ENCODE data around the gene MYO5A. TPM values are rescaled to one million over a fixed set of nuclear protein-coding genes. Genes with fewer than 3 reads are reported as not detected.
A peak's percentile ranks its signal among the peaks of the same experiment; 100 is the strongest.
"Not testable (repeated sequence)": the region's sequence is repeated elsewhere in the genome, so short reads cannot be mapped to it uniquely, and the experiment has no call there.

MYO5A gene
- total RNA-seq, 4 donors from 2014 or later = 5.8 to 51.2 (median 10.2) TPM

DNA sequence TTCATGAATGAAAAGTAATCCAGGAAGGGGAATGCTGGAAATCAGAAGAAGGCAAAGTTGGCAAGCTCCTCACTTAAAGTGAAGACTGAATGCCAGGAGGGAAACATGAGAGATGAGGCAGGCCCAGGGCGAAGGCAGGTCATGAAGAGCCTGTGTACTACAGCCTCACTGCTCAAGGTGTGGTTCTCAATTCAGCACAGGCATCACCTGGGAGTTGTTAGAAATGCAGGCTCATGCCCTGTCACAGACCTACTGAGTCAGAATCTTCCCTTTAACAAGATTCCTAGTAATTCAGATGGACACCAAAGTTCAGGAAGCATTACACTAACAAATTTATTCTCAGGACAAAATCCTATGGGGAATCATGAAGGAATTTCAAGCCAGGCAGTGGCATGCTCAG, 14.2 kb downstream of the MYO5A start:
- Histone ChIP-seq H3K9me3 (no peaks in the 10 kb centered on the region), H3K27me3 (no peaks in the 10 kb centered on the region), H3K27ac (no peak overlapping the region), H3K4me3 (no peak overlapping the region), H3K4me1 (peaks cover 31 to 46% of the 10 kb centered on the region in 2 donors), H3K36me3 (no peaks in the 10 kb centered on the region)
- in situ Hi-C loops (cut with MboI; ENCODE audit: low sequenced_read_pairs in 4 of 4) = no loop called here
- TF ChIP-seq POLR2A (IDR thresholded peaks at IDR 0.05) = no peak
- TF ChIP-seq, protein P1, sequence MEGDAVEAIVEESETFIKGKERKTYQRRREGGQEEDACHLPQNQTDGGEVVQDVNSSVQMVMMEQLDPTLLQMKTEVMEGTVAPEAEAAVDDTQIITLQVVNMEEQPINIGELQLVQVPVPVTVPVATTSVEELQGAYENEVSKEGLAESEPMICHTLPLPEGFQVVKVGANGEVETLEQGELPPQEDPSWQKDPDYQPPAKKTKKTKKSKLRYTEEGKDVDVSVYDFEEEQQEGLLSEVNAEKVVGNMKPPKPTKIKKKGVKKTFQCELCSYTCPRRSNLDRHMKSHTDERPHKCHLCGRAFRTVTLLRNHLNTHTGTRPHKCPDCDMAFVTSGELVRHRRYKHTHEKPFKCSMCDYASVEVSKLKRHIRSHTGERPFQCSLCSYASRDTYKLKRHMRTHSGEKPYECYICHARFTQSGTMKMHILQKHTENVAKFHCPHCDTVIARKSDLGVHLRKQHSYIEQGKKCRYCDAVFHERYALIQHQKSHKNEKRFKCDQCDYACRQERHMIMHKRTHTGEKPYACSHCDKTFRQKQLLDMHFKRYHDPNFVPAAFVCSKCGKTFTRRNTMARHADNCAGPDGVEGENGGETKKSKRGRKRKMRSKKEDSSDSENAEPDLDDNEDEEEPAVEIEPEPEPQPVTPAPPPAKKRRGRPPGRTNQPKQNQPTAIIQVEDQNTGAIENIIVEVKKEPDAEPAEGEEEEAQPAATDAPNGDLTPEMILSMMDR (IDR thresholded peaks at IDR 0.05 in 4 of 5, conservative IDR thresholded peaks at IDR 0.05 in 1 of 5) = no peak
- intact Hi-C loops (cut with DNase I; ENCODE audit: low total_unique reads) = no loop called here
- ATAC-seq (peak in 1 of 2 donors; percentile 62), DNase-seq (no peak)

DNA sequence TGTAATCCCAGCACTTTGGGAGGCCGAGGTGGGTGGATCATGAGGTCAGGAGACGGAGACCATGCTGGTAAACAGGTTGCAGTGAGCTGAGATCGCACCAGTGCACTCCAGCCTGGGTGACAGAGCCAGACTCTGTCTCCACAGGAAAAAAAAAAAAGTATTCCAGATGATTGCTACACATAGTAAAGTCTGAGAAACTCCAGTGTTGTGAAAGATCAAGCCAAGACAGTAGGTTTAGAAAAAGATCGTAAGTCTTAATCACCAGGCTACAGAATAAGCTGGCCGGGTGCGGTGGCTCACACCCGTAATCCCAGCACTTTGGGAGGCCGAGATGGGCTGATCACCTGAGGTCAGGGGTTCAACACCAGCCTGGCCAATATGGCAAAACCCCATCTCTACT, 15.8 kb downstream of the MYO5A start:
- intact Hi-C loops (cut with DNase I; ENCODE audit: low total_unique reads); H3K36me3 ChIP-seq; H3K27ac ChIP-seq; DNase-seq; H3K27me3 ChIP-seq; H3K9me3 ChIP-seq; in situ Hi-C loops (cut with MboI; ENCODE audit: low sequenced_read_pairs in 4 of 4); H3K4me3 ChIP-seq; ATAC-seq: not testable (repeated sequence)
- peaks cover 38 to 58% of the 10 kb centered on the region in 2 donors for H3K4me1 ChIP-seq

DNA sequence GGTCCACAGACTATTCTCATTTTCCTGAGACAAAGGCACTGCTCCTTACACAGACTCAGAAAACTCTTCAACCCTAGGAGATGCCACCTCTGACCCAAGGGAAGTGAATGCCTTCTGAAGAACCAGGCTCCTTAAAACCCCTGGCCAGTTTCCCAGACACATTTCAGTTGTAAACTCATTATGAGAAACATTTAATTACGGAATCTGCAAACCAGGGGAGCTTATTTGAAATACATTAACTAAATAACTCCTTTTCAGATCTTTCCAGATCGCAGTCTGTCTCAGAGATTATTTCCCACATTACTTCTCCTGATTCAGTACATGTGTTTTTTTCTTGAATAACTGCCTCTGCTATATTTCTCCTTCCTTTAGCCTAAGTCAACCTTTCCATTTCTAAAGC, 17.6 kb downstream of the MYO5A start:
- intact Hi-C loops (cut with DNase I; ENCODE audit: low total_unique reads) (no loop called here), in situ Hi-C loops (cut with MboI; ENCODE audit: low sequenced_read_pairs in 4 of 4) (no loop called here)
- H3K9me3 ChIP-seq = no peaks in the 10 kb centered on the region
- peaks cover 42 to 57% of the 10 kb centered on the region in 2 donors for H3K4me1 ChIP-seq
- no peaks in the 10 kb centered on the region for H3K36me3 ChIP-seq
- H3K27me3 ChIP-seq = no peaks in the 10 kb centered on the region
- TF ChIP-seq POLR2A (IDR thresholded peaks at IDR 0.05) = no peak
- TF ChIP-seq, protein P1 (IDR thresholded peaks at IDR 0.05 in 4 of 5, conservative IDR thresholded peaks at IDR 0.05 in 1 of 5) = no peak
- DNase-seq (no peak), ATAC-seq (no peak)
- no peak overlapping the region for H3K4me3 ChIP-seq
- H3K27ac ChIP-seq = no peak overlapping the region

DNA sequence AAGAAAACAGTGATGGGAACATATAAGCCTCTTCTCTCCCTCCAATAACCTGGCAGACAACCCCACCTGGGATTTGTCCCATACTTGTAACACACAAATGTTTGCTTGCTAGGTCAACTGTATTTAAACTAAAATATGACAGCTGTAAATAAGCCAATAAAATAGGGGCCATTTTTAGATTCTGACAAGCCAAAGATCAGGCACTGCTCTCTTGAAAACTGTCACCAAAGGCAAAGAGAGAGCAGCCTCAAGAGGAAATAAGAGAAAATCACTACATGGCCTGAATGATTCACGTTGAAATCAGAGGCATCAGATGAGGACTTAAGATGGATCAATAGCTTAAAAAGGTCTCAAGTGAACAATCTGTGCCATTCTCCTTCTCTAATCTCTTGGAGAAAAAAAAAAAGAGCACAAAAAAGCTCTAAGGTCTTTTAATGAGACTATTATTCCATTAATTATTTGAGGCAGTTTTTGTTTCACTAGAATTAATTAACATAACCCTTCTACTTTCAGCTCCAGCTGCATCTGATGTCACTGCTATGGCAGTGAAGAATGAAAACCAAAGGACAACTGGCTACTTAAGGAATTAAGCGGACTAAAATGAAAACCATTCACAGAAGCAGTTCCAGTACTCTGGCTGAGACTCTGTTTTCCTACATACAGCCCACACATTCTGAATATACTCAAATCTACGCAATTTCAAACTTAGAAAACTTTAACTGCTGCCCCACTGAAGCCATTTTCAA, 19.0 kb downstream of the MYO5A start:
- no peaks in the 10 kb centered on the region for H3K9me3 ChIP-seq
- ATAC-seq (peak in 1 of 2 donors; percentile 70), DNase-seq (no peak)
- in situ Hi-C loops (cut with MboI; ENCODE audit: low sequenced_read_pairs in 4 of 4) = no loop called here
- H3K27me3 ChIP-seq = no peaks in the 10 kb centered on the region
- peak overlapping the region in 2 of 4 donors; percentile 30 to 63 for H3K27ac ChIP-seq
- H3K36me3 ChIP-seq = no peaks in the 10 kb centered on the region
- peaks cover 39 to 55% of the 10 kb centered on the region in 2 donors for H3K4me1 ChIP-seq
- no peak overlapping the region for H3K4me3 ChIP-seq
- intact Hi-C loops (cut with DNase I; ENCODE audit: low total_unique reads) = loop anchor here (10.0 kb wide), 1 partner anchor 65 kb away; no protein-coding TSS in a partner anchor
- TF ChIP-seq, protein P1 (IDR thresholded peaks at IDR 0.05 in 4 of 5, conservative IDR thresholded peaks at IDR 0.05 in 1 of 5) = no peak
- no peak for TF ChIP-seq POLR2A (IDR thresholded peaks at IDR 0.05)

DNA sequence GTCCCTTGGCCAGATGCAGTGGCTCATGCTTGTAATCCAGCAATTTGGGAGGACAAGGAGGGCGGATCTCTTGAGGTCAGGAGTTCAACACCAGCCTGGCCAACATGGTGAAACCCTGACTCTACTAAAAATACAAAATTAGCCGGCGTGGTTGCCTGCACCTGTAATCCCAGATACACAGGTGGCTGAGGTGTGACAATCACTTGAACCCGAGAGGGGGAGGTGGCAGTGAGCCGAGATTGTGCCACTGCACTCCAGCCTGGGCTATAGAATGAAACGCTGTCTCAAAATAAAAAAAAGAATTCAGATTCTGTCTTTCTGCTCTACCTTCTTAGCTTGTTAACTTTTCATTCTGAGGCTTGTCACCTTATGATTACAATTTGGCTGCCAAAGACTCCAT, 22.1 kb downstream of the MYO5A start:
- Histone ChIP-seq H3K36me3 (no peaks in the 10 kb centered on the region), H3K9me3 (no peaks in the 10 kb centered on the region), H3K4me1 (peaks cover 32 to 47% of the 10 kb centered on the region in 2 donors), H3K4me3 (no peak overlapping the region), H3K27ac (no peak overlapping the region), H3K27me3 (no peaks in the 10 kb centered on the region)
- ATAC-seq (no peak), DNase-seq (no peak)
- no peak for TF ChIP-seq POLR2A (IDR thresholded peaks at IDR 0.05)
- TF ChIP-seq, protein P1 (IDR thresholded peaks at IDR 0.05 in 4 of 5, conservative IDR thresholded peaks at IDR 0.05 in 1 of 5) = no peak
- in situ Hi-C loops (cut with MboI; ENCODE audit: low sequenced_read_pairs in 4 of 4) = no loop called here
- intact Hi-C loops (cut with DNase I; ENCODE audit: low total_unique reads) = loop anchor here (10.0 kb wide), 1 partner anchor 62 kb away; no protein-coding TSS in a partner anchor

Measured in gastrocnemius medialis (tissue), 4 donors.